Measurements from ENCODE around the gene MAEA.

DNA sequence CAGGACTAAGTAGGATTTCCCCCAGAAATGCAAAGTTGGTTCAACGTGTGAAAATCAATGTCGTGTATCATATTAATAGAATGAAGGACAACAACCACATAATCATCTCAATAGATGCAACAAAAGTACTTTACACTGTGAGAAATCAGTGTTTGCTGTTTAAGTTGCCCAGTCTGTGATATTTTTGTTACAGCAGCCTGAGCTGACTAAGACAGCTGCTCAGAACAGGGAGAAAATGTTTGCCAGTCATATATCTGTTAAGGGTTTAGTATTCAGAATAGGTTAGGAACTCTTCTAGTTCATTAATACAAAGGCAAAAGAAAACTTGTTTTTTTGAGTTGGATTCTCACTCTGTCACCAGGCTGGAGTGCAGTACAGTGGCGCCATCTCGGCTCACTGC lies 12.5 kb downstream of the MAEA start:
- no peak for TF ChIP-seq EZH2phosphoT487 (IDR thresholded peaks at IDR 0.05; ENCODE audit: low read depth, severe bottlenecking, unreplicated experiment)
- TF ChIP-seq, protein P1, sequence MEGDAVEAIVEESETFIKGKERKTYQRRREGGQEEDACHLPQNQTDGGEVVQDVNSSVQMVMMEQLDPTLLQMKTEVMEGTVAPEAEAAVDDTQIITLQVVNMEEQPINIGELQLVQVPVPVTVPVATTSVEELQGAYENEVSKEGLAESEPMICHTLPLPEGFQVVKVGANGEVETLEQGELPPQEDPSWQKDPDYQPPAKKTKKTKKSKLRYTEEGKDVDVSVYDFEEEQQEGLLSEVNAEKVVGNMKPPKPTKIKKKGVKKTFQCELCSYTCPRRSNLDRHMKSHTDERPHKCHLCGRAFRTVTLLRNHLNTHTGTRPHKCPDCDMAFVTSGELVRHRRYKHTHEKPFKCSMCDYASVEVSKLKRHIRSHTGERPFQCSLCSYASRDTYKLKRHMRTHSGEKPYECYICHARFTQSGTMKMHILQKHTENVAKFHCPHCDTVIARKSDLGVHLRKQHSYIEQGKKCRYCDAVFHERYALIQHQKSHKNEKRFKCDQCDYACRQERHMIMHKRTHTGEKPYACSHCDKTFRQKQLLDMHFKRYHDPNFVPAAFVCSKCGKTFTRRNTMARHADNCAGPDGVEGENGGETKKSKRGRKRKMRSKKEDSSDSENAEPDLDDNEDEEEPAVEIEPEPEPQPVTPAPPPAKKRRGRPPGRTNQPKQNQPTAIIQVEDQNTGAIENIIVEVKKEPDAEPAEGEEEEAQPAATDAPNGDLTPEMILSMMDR (IDR thresholded peaks at IDR 0.05; ENCODE audit: poor library complexity): no peak
